GM21786 (cell line): Measurements from ENCODE around the gene HBS1L.

Experiments
- ATAC-seq: cut with Tn5 transposase; IDR thresholded peaks from one replicate; pipeline ENCODE4 v1.9.1; 2021; ENCODE audit not compliant: unreplicated experiment

HBS1L gene

DNA sequence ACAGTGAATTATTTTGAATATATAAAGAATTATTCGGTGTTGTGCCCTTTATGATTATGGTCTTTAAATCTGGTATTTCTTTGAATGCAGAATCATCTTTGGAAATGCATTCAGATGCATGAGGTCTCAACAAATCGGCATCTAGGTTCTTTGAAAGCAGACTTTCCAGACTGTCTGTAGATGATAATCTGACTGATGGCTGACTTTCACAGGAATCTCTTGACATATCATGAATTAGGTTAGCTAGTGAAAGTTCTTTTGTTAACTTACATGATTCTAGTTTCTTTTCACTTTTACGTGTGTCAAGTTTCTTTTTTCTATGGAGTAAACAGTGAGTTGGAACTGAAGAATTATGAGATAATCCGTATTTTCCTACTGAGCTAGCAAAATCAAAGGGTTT, 17.1 kb downstream of the HBS1L start:
- no peak for ATAC-seq

DNA sequence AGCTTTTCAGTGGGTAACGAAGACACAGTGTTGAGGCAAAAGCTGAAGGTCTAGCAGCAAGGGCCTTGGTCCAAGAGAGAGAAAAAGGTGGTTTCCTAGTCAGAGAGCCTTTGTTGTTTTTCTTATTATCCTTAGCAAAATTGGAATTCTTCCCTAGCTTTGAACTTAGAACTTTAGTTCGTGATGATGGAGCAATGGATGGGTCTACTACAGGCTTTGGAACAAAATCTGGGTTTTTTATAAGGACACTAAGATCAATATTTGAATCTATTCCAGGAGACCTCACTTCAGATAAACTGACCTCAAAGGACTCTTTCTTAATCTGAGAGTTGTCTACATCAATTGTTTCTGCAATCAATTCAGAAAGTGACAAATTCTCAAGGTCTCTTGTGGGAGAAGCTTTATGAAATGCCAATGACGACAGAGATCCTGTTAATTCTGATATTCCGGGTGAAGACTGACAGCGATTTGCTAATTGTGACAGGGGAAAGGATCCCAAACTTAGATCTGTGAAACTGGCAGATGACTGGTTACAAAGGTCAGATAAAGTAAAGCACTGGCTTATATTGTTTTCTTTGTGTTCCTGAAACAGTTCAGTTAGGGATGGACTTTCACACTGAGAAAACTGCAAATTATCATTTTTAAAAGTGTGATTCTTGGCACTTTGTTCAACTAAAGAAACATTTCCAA, 17.7 kb downstream of the HBS1L start:
- no peak for ATAC-seq

DNA sequence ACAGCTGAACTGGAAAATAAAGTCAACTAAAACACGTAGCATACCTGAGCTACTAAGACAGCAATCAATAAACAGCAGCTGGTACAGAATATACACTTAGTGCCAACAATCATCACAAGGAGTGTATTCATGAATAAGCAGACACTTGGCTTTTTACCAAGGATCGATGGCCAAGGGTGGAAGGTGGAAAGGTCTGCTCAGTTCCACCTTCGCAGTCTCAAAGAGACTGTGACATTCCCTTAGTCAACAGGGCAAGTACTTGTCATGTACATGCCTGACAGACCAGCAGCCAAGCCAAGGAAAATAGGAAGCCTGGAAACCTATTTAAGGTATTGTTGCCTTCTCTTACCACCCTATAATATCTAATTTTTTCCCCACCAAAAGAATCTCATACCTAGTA, 21.4 kb downstream of the HBS1L start:
- ATAC-seq = no peak

DNA sequence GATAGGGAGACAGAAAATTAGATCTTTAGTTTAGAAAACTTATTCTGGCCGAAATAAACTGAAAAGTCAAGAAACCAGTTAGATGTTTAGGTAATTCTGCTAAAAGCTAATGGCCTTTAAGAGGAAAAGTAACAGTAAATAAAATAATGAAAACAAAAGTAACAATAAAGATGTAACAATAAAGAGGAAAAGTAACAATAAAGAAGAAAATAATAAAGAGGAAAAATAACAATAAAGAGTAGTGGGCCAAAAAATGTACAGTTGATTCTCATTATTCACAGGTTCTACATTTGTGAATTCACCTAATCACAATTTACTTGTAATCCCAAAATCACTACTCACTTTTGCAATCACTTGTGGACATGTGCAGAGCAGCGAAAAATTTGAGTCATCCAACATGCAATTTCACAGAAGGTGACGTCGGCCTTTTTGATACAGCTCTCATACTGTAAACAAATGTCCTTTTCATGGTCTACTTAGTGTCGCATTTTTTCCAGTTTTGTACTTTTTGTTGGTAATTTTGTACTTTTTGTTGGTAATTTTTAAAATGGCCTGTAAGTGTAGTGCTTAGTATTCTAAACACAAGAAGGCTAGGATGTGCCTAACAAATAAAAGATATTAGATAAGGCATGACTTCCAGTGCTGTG, 24.0 kb downstream of the HBS1L start:
- no peak for ATAC-seq

DNA sequence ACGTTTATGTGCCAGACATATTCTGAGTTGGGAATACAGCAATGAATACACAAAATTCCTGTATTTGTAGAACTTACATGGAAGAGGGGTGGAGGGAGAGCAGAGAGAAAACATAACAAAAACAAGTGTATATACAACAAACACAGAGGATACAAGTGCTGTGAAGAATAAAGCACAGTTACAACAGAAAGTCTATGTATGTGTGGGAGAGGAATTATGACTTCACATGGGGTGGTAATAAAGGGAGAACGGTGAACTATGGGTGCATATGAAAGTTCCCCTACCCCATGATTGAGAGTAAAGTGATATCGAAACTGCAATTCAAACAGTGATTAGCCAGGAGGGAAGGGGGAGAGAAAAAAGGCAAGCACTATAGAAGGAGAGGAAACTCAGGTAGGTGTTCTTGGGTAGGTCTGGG, 24.6 kb downstream of the HBS1L start:
- peak; percentile 99 for ATAC-seq

DNA sequence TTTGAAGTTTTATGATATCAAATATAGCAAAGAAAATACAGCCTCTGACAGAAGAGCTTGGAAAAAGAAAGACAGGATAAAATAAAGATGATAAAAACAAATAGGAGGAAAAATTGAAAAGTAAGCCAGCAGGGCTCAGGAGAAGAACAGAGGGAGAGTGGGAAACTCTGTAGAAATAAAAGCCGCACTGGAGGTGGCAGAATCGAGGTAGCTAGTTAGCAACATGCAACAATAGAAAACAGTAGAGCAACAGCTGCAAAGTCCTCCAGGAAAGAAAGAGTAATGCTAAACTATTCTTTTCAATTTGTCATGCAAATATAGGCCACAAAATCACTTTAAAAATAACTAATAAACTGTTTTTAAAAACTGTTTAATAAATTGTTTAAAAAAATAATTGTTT, 28.8 kb downstream of the HBS1L start:
- ATAC-seq = no peak

DNA sequence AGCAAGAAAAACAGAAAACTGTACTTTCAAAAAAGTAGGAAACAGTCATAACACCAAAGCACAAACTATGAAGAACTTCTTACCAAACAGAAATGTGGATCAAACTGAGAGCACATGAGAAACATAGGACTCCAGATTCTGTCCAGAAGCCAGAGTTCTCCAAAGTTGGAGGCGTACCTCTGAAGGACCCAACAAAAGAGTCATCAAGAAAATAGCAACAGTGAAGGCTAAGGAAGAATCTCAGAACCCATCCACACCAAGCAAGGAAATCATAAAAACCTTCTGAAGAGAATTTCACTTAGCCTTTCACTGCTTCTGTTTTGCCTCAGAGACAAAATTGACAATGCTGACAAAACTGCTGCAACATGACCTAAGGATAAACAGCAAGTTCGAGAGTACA, 29.4 kb downstream of the HBS1L start:
- no peak for ATAC-seq

DNA sequence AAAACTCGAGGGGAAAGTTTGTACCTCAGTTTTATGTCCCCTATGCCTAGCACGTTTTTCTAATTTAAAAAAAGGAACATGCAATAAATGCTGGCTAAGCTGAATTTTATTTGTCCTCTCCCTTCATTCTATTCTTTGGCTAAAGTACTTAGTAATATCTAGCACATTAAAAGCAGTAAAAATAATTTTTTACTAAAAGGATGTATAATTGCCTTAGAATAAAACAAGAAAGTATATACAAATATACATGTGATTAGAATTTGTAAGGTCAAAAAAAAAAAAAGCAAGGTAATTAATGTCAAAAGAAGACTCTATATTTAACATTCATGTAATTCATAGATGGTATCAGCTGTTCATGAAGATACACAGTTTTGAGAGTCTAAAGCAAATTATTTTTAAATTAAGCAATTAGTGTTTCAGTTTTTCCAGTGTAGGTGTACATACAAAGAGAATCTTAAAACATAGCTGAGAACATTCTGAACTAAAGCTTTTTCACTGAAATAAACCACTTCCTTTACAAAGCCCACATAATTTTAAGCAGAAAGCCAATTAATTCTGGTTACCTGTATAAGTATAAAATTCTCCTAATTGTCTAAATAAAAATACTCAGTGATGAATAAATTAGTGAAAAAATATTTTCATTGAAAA, 32.4 kb downstream of the HBS1L start:
- ATAC-seq = no peak

DNA sequence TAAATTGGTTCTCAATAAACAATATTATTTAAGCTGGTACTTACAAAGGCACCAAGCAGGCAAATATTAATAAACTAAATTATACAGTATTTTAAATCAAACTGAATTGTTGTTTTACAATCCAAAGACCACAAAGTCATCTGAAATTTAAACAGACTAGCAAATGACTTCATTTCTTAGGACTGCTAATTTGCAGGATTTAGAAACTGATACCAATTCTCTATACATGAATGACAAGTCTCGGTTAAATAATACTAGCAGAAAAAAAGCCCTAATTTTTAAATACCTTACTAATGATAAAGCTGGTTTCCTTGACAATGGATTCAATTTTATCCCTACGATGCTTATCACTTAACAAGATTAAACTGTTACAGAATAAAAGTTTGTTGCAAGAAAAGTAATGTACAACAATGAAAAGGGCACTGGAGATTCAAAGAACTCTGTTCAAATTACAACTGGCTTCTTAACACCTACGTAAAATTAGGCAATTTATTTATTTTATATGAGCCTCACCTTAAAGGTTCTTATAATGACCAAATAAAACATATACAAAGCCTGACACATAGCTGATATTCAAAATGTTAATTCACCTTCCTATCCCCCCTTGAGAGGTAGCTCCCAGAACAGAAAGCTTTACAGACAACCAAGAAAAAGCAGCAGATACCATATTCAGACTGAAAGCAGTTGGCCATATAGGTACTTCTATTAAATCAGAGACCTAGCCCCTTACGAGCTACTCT, 33.1 kb downstream of the HBS1L start:
- peak; percentile 79 for ATAC-seq

DNA sequence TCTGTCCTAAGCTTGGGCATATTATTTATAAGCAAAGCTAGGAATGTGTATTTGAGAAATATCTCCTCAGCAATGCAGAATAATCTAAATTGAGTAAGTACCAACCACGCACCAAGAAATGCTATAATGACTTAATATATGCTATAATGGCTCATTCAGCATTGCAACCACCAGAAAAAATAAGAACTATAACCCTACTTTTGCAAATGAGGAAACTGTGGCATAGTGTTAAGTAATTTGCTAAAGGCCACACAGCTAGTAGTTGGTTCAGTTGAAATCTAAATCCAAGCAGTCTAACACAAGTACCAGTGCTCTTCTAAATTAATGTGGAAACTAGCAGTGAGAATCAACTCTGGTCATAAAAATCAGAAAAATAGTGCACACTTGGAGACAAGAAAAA, 35.7 kb downstream of the HBS1L start:
- ATAC-seq = no peak

DNA sequence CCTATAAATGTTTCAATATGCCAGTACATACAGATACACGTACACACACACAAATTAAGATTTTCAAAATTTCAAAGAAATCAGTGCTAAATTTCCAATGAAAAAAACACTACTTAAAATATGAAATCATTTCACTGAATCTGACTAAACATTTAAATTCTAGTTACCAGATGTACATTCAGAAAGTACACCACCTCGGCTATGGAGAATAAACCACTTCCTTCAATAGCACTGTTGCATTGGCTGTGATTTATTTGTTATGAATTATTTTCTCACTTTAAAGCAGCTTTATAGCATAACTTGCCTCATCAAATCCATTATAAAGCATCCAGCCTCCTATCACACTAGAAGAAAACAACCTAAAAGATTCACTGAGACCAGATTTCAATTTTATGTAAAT, 36.6 kb downstream of the HBS1L start:
- no peak for ATAC-seq

DNA sequence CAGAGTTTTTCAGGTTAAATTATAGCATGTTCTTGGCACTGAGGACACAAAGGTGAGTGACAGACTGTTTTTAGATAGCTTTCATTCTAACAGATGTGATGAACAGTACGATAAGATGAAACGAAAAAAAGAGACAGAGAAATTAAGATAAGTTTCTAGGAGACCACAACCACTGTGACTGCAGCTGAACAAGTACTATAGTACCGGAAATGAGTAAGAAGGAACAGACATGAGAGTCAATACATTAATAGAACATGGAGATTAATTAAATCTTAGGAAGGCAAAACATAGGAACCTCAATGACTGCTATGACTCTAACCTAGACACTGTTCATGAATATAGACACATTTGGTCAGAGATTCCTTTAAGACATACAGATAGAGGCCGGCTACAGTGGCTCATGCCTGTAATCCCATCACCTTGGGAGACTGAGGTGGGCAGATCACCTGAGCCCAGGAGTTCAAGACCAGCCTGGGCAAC, 40.2 kb downstream of the HBS1L start:
- ATAC-seq = peak; percentile 87

DNA sequence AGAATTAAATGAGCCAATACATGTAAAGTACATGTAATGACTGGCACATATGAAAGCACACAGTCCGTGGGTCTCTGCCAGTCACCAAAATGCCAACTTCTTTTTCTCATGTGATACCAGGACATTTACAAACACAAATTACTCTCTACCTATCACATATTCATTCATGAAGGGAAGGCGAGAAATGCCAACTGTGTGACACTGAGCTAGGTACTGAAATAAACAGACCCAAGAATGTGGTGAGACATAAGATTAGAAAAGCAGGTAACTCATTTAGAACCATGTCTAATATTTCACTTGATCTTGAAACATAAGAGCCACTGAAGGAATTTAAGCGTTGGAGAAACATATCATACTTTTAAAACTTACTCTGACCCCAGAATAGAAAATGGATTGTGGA, 41.4 kb downstream of the HBS1L start:
- ATAC-seq = no peak

DNA sequence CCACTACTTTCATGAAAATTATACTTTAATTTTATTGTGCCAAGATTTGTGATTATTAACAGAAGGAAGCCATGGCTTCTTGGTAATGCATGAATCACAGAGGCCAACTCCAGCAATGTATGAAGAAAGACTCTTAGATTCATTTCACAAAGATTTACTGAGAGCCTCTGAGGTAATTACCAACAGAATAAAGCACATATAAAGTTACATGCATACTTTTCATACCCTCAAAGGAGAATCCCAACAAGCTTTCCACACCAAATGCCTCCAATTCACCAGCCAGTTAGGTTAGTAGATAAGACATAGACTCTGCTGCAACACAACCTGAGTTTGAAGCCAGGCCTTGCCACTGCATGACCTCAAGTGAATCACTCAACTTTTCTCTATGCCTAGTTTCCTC, 41.9 kb downstream of the HBS1L start:
- no peak for ATAC-seq

DNA sequence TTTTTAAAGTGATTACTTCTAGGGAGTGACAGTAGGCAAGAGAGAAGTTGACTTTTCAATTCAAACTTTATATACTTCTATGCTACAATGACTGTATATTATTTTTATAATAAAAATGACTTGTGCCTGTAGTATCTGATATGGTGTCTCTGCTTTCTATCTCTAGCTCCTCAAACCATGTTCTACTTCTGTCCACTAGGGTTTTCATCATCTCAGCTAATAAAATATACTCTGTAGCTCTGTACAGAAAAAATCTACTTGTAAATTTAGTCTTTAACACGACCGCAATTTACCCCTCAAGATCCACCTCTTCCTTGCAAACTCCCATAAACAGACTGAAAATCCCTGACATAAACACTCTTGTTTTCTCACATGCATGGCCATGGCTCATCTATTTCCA, 42.3 kb downstream of the HBS1L start:
- ATAC-seq = no peak

DNA sequence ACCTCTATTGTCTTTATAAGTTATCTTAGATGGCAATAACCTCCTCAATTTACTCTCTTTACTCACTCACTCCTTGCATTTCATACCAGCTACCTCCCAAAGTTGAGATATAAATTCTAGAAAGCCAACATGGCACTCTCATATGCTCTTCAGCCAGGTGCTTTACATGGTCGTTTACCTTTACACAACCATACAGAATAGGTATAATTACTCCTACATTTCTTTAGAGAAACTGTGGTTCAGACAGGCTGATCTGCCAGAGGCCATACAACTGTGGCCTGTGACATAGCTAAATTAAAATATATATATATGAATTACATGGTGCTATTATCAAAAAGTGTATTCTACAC, 45.7 kb downstream of the HBS1L start:
- ATAC-seq = no peak

DNA sequence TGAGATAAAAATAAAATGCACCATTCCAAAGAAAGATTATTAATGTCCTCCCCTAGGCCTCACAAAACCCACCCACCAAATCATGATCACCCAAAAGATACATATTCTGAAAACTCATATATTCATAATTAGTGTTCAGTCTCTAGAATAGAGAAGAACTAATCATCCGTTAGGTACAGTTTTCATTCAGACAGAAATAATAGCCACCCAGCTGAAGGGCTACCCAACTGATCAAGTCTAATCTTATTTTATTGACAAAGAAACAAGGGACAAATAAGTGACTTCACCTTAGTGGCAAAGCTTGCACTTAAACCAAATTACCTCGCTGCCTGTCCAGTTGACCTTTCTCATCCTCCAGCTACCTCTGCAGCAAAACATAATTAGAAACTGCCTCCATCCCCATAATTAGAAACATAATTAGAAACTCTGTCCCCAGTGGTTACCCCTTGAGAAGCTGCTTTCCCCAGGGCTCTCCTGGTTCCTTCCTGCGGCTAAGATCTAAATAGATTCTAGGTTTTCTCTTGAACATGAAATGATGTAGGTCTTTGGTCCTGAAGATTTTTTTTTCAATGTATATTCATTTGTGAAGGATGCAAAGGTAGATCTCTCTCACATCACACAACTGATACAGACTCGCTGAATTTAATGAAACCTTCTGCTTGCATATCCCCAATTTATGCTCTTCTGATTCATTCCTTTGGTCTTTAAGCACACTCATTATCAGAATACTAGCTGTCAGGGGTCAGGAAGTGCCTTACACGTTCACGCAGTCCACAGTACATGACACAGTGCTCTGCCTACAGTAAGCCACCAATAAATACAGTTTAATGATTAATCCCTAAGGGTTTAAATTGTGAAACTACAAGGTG, 46.3 kb downstream of the HBS1L start:
- ATAC-seq = peak; percentile 86

DNA sequence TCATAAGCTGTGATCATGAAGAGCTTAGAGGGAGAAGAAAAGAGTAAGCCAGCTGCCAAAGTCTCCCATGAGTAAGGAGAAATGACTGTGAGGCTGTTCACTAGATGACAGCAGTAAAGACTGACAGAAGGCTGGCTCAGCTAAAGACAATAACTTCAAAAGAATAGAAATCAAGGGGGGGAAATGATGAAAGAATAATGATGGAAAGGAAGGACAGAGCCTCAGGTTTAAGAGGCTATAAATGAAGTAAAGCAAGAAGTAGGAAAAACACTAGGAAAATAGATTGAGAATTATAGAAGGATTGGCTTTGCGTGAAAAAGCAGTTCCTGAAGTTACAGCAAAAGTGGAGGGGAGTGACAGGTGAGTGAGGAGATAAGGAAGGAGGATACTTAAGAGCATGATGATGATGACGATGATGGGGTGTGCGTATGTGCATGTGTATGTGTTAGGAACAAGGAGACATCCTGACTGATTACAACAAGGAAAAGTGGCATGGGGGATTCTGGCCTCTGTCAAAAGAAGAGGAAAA, 48.2 kb downstream of the HBS1L start:
- no peak for ATAC-seq

DNA sequence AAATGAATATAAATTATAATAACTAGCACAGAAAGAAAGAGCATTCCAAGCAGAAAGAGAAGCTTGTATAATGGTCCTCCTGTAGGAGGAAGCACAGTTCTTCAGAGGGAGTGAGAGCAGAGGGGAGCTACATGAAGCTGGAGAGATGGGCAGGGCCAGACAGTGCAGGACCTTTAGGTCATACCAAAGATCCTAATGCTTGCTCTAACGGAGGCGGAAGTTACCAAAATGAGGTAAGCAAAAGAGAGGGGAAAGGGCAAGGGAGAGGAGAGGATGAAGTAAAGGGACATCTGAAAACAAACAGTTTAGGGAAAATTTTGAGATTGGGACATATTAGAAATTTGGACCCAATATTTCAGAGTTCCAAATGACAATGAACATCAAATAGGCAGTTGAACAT, 50.2 kb downstream of the HBS1L start:
- no peak for ATAC-seq

DNA sequence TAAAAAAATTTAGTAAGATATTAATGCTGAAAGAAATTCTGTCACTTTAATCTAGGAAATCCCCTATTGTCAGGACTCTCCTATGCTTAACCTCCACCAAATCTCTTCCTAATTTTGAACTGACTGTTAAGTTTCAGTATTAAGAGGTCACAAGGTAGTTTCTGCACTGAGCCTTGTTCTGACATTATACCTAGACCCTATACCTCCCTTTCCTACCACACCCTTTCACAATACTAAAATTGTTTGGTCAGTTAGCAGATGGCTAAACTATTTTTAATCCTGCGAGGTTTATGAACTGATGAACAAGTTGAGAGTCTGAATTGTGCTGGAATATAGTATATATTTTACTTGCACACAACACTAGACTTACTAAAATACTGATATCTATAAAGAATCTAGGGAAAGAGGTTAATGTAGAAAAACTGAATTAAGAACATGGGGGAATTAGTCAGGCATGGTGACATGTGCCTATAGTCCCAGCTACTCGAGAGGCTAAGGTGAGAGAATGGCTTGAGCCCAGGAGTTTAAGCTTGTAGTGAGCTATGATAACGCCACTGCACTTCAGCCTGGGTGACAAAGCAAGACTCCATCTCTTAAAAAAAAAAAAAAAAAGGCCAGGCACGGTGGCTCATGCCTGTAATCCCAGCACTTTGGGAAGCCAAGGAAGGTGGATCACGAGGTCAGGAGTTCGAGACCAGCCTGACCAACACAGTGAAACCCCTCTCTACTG, 51.5 kb downstream of the HBS1L start:
- peak; percentile 93 for ATAC-seq
